Heart right ventricle (tissue), 16 donors: Measurements from ENCODE around the gene SIAH3. TPM values are rescaled to one million over a fixed set of nuclear protein-coding genes. Genes with fewer than 3 reads are reported as not detected.

ENCODE experiments used
- ATAC-seq, 8 donors: fragments of 200-7000 bp; cut with Tn5 transposase; one replicate each; pipeline ENCODE4 v1.9.1; 2020; ENCODE audit warnings: mild to moderate bottlenecking in 8 of 8, moderate library complexity in 8 of 8, moderate number of reproducible peaks in 1 of 8
- DNase-seq, 2 donors: peaks; one replicate each; pipeline ENCODE4 v3.0.0-alpha.2; 2020
- H3K27ac ChIP-seq, 10 donors: fragments of 200-600 bp; sonication (generic) in 2 of 10; one replicate each; pipeline versions ENCODE4 v1.5.0 to v1.8.0; 2020 to 2022; ENCODE audit warnings: mild to moderate bottlenecking in 3 of 10
- H3K27me3 ChIP-seq, 7 donors: fragments of 200-600 bp; one replicate each; pipeline ENCODE4 v1.8.0; 2021 to 2022; ENCODE audit warnings: mild to moderate bottlenecking in 2 of 7
- H3K36me3 ChIP-seq, 9 donors: fragments of 200-600 bp; sonication (generic) in 1 of 9; one replicate each; pipeline versions ENCODE4 v1.5.0 to v1.8.0; 2020 to 2022; ENCODE audit warnings: mild to moderate bottlenecking in 2 of 9
- H3K4me1 ChIP-seq, 9 donors: fragments of 200-600 bp; sonication (generic) in 1 of 9; one replicate each; pipeline versions ENCODE4 v1.5.0 to v1.8.0; 2020 to 2022; ENCODE audit warnings: mild to moderate bottlenecking in 4 of 9
- H3K4me3 ChIP-seq, 10 donors: fragments of 200-600 bp; sonication (generic) in 2 of 10; one replicate each; pipeline versions ENCODE4 v1.5.0 to v1.8.0; 2020 to 2022; ENCODE audit warnings: mild to moderate bottlenecking in 7 of 10, moderate library complexity in 2 of 10
- H3K9me3 ChIP-seq, 11 donors: fragments of 200-600 bp in 10 of 11; sonication (generic) in 2 of 11; one replicate each; pipeline versions ENCODE4 v1.5.0 to v1.8.0; 2013 to 2022; ENCODE audit warnings: mild to moderate bottlenecking in 2 of 11, control low read depth in 1 of 11, moderate library complexity in 1 of 11
- WGBS, 2 donors: extraction: QIAGEN DNeasy Blood & Tissue Kit; methylation state at CpG; one replicate each; pipeline ENCODE4 v1.1.7; 2013; ENCODE audit warnings: inconsistent platforms in 1 of 2; 5-methylcytosine and 5-hydroxymethylcytosine counted together
- intact Hi-C, 10 donors: fragments of 100-400 bp; cut with DNase I; formaldehyde crosslinking; loops; one replicate each; pipeline versions ENCODE4 v1.11.1 to v1.14.2; 2022
- polyA plus RNA-seq, 2 donors: library from polyadenylated mRNA; stranded (reverse); fragments of 200-250 nt; gene quantifications; one replicate each; pipeline ENCODE4 v1.2.3, GENCODE V29; 2013
- total RNA-seq, 10 donors: library from RNA; stranded (reverse); fragmentation: NEBNext Ultra II Directional in 3 of 10; extraction: Animal tissue kit (Norgen Biotek cat#: 25700) in 3 of 10; gene quantifications; one replicate each; pipeline versions ENCODE4 v1.2.1 to v1.2.4, GENCODE V29; 2021 to 2023
- TF ChIP-seq, protein P1 (sequence below), 9 donors: fragments of 200-600 bp; sonication (generic) in 2 of 9; IDR thresholded peaks; one replicate each; pipeline versions ENCODE4 v1.5.0 to v1.8.0; 2021 to 2022; ENCODE audit warnings: antibody characterized with exemption in 9 of 9, mild to moderate bottlenecking in 5 of 9, moderate library complexity in 1 of 9
- donor health status: Arrhythmogenic right ventricular cardiomyopathy.
- donor health status: ischemic (EF 13 %, LVEDD 7.1; RV severe dilation, severe dysfunction).
- donor health status: healthy with polysubstance abuse.
- donor health status: DM: no; HTN: yes; CAD: no.
- donor health status: DM: no; HTN: no; CAD: no.
- donor health status: ischemic (EF 25% LVEDD 6.9; RV normal size, moderate dysfunction).
- donor health status: ischemic (EF 25% LVEDD 5.7; RV mildly dilated, moderate dysfunction).
- donor health status: healthy.
- donor health status: DM: yes; HTN: yes; CAD: no.
- donor health status: Ischemic cardiomyopathy.
- donor health status: ischemic (EF 35%, LVEDD 5.7; RV mildly dilated, moderate dysfunction).
- donor health status: nonischemic (EF 11% LVEDD 7.7; RV severe dilation, severe dysfunction).
- donor health status: DM: yes; HTN: yes; CAD: no.
- donor health status: PGD.
- donor health status: ischemic (EF 29% LVEDD 5.4; RV normal size, mild dysfunction).
- donor health status: nonischemic (EF 23%, LVEDD 6.1; RV moderate dilation, normal function).

SIAH3 gene
- total and polyA plus RNA-seq, 12 donors = under 0.01 to 0.10 (median 0.06) TPM; not detected in 8

DNA sequence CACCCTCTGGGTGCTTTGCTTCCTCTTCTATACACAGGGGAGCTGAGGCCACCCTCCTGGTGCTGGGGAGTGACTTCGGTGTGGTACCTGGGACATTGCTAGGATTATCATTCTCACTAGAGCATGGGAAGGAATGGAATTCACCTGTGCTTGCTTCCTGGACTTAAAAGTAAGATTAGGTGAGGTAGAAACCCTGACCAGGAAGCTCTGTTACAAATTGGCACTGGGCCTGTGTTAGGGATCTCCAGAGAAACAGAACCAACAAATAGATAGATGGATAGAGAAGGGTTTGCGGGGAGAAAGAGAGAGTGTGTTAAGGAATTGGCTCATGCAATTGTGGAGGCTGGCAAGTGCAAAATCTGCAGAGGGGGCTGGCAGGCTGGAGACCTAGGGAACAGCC is 13.9 kb upstream of the SIAH3 start:
- 76 to 83% methylated on average over 2 of the region's 2 CpGs for WGBS, 2 donors
- no peak for DNase-seq
- TF ChIP-seq, protein P1, sequence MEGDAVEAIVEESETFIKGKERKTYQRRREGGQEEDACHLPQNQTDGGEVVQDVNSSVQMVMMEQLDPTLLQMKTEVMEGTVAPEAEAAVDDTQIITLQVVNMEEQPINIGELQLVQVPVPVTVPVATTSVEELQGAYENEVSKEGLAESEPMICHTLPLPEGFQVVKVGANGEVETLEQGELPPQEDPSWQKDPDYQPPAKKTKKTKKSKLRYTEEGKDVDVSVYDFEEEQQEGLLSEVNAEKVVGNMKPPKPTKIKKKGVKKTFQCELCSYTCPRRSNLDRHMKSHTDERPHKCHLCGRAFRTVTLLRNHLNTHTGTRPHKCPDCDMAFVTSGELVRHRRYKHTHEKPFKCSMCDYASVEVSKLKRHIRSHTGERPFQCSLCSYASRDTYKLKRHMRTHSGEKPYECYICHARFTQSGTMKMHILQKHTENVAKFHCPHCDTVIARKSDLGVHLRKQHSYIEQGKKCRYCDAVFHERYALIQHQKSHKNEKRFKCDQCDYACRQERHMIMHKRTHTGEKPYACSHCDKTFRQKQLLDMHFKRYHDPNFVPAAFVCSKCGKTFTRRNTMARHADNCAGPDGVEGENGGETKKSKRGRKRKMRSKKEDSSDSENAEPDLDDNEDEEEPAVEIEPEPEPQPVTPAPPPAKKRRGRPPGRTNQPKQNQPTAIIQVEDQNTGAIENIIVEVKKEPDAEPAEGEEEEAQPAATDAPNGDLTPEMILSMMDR (IDR thresholded peaks at IDR 0.05) = no peak
- intact Hi-C loops = no loop called here
- Histone ChIP-seq H3K36me3 (no peaks in the 10 kb centered on the region), H3K27ac (no peak overlapping the region), H3K27me3 (peaks cover 0 to 13% (median 0%) of the 10 kb centered on the region in 7 donors), H3K9me3 (peaks cover 0 to 10% (median 0%) of the 10 kb centered on the region in 11 donors), H3K4me3 (no peak overlapping the region), H3K4me1 (peaks cover 0 to 3% (median 0%) of the 10 kb centered on the region in 9 donors)
- ATAC-seq = no peak

DNA sequence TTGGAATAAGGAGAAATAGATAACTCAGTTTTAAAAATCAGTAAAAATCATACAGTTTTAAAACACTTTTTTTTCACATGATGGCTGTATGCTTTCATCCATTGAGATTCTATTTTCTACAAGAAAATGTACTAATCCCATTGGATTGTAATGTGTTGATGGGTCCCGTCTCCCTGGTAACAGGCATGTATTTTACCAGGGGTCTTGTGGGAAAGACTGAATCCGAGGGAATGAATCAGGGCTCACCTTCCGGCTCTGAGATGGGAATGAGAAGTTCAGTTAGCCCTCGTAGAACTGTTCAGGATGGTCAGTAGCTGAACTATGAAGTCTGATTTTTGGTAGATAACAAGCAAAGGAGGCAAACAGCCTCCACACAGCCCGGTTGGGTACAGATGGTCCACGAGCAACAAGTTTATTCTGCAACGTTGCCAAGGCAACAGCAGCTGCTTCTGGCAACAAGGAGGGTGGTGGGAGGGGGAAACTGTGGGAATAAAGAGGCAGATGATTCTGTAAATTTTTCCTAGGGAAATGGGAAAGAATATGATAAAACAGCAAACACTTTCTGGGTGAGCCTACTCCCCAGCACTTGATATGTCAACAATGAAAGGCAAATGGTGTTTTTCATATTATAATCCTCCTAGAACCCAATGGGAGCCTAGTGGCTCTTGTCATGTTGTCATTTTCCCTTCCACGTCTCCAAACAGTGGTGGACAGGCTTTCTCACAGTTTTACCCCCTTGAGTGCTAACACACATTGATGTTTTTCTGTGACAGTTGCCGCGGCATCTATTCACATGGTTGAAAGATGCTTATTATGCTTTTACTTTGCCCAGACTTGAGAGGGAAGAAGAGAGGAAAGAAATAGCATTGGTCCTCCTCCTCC is 12.4 kb upstream of the SIAH3 start:
- no peaks in the 10 kb centered on the region for H3K4me1 ChIP-seq
- H3K36me3 ChIP-seq = no peaks in the 10 kb centered on the region
- H3K4me3 ChIP-seq = no peak overlapping the region
- ATAC-seq = no peak
- no peak overlapping the region for H3K27ac ChIP-seq
- TF ChIP-seq, protein P1 (IDR thresholded peaks at IDR 0.05) = no peak
- DNase-seq = no peak
- H3K9me3 ChIP-seq = peaks cover 0 to 10% (median 0%) of the 10 kb centered on the region in 11 donors
- intact Hi-C loops = no loop called here
- peaks cover 0 to 13% (median 0%) of the 10 kb centered on the region in 7 donors for H3K27me3 ChIP-seq
- 58 to 67% methylated on average over 10 of the region's 10 CpGs for WGBS, 2 donors

GRCh38 chr13:45861322-45861721 is 9.8 kb upstream of the SIAH3 start:
- no peak overlapping the region for H3K4me3 ChIP-seq
- peaks cover 0 to 5% (median 0%) of the 10 kb centered on the region in 11 donors for H3K9me3 ChIP-seq
- H3K4me1 ChIP-seq = no peaks in the 10 kb centered on the region
- intact Hi-C loops = no loop called here
- TF ChIP-seq, protein P1 (IDR thresholded peaks at IDR 0.05) = no peak
- no peak overlapping the region for H3K27ac ChIP-seq
- H3K27me3 ChIP-seq = peaks cover 0 to 26% (median 0%) of the 10 kb centered on the region in 7 donors
- H3K36me3 ChIP-seq = no peaks in the 10 kb centered on the region
- DNase-seq (no peak), ATAC-seq (no peak)

DNA sequence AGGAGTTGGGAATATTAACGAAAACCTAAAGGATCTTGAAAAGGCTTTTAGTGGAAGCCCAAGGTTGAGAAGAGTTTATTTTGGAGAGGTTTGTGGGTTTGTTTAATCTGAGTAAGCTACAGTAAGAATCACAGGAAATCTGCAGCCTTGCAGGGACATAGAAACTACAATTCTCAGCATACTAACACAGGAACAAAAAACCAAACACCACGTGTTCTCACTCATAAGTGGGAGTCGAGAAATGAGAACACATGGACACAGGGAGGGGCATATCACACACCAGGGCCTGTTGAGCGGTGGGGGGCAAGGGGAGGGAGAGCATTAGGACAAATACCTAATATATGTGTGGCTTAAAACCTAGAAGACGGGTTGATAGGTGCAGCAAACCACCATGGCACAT is 8.7 kb upstream of the SIAH3 start:
- Histone ChIP-seq H3K27me3 (peaks cover 0 to 32% (median 0%) of the 10 kb centered on the region in 7 donors), H3K36me3 (no peaks in the 10 kb centered on the region), H3K4me3 (no peak overlapping the region), H3K9me3 (peaks cover 0 to 5% (median 0%) of the 10 kb centered on the region in 11 donors), H3K27ac (no peak overlapping the region), H3K4me1 (no peaks in the 10 kb centered on the region)
- ATAC-seq (no peak), DNase-seq (no peak)
- TF ChIP-seq, protein P1 (IDR thresholded peaks at IDR 0.05) = no peak
- WGBS, 2 donors = 54 to 76% methylated on average over 5 of the region's 5 CpGs
- intact Hi-C loops = no loop called here
